Smooth muscle cell (in vitro differentiated cells): ENCODE results near the gene ADIPOR2. TPM values are rescaled to one million over a fixed set of nuclear protein-coding genes. Genes with fewer than 3 reads are reported as not detected.
A peak's percentile ranks its signal among the peaks of the same experiment; 100 is the strongest.

Source experiments
- DNase-seq: peaks from one replicate; lab custom pipeline; 2025; ENCODE audit not compliant: unreplicated experiment; lab: John Stamatoyannopoulos, UW
- H2AFZ ChIP-seq: fragments of 200-600 bp; sonication (generic); 2 replicates; pipeline ENCODE4 v1.6.0; 2016; ENCODE audit warnings: antibody characterized with exemption, low read depth, mild to moderate bottlenecking
- H3F3A ChIP-seq: fragments of 200-600 bp; sonication (generic); 2 replicates; pipeline ENCODE4 v1.6.0; 2017; ENCODE audit warnings: antibody characterized with exemption, low read depth
- H3K27ac ChIP-seq: fragments of 200-600 bp; sonication (generic); 2 replicates; pipeline ENCODE4 v1.5.1; 2016; ENCODE audit warnings: low read depth, mild to moderate bottlenecking
- H3K27me3 ChIP-seq: fragments of 200-600 bp; sonication (generic); 2 replicates; pipeline ENCODE4 v1.6.1; 2016; ENCODE audit warnings: low read depth, mild to moderate bottlenecking
- H3K36me3 ChIP-seq: fragments of 200-600 bp; sonication (generic); 2 replicates; pipeline ENCODE4 v1.5.1; 2016; ENCODE audit warnings: low read depth
- H3K4me1 ChIP-seq: fragments of 200-600 bp; sonication (generic); 2 replicates; pipeline ENCODE4 v1.5.1; 2016; ENCODE audit warnings: low read depth
- H3K4me2 ChIP-seq: fragments of 200-600 bp; sonication (generic); 2 replicates; pipeline ENCODE4 v1.6.0; 2016; ENCODE audit warnings: mild to moderate bottlenecking
- H3K4me3 ChIP-seq: fragments of 200-600 bp; sonication (generic); 2 replicates; pipeline ENCODE4 v1.5.1; 2016; ENCODE audit warnings: mild to moderate bottlenecking
- H3K79me2 ChIP-seq: fragments of 200-600 bp; sonication (generic); 2 replicates; pipeline ENCODE4 v1.6.0; 2016; ENCODE audit warnings: low read depth, mild to moderate bottlenecking
- H3K9ac ChIP-seq: fragments of 200-600 bp; sonication (generic); 2 replicates; pipeline ENCODE4 v1.6.0; 2016; ENCODE audit warnings: low read depth
- H3K9me3 ChIP-seq: fragments of 200-600 bp; sonication (generic); replicated peaks from 2 replicates; pipeline ENCODE4 v1.5.1; 2016; ENCODE audit warnings: low read depth
- H4K20me1 ChIP-seq: fragments of 200-600 bp; sonication (generic); 2 replicates; pipeline ENCODE4 v1.6.0; 2016; ENCODE audit warnings: low read depth
- WGBS: methylation state at CpG from one replicate; pipeline ENCODE4 v1.1.7; 2016; ENCODE audit warnings: low lambda C conversion rate; 5-methylcytosine and 5-hydroxymethylcytosine counted together
- polyA plus RNA-seq: library from polyadenylated mRNA; unstranded; fragments of >200 nt; fragmentation: Nextera tagmentation; extraction: Ambion mirVana; gene quantifications from 2 replicates; pipeline ENCODE4 v1.2.1, GENCODE V29; 2016
- total RNA-seq: library from RNA; depleted of rRNA; stranded (reverse); fragments of >200 nt; gene quantifications from 2 replicates; pipeline ENCODE4 v1.2.3, GENCODE V29; 2014
- TF ChIP-seq, protein P1 (sequence below): fragments of 200-600 bp; sonication (generic); IDR thresholded peaks from 2 replicates; pipeline ENCODE4 v1.5.1; 2017; ENCODE audit warnings: borderline replicate concordance, mild to moderate bottlenecking, antibody characterized with exemption; ENCODE audit not compliant: insufficient read depth, poor library complexity, severe bottlenecking

The ADIPOR2 gene
- total and polyA plus RNA-seq, 2 experiments from 2014 or later = 7.0 to 34.1 TPM

DNA sequence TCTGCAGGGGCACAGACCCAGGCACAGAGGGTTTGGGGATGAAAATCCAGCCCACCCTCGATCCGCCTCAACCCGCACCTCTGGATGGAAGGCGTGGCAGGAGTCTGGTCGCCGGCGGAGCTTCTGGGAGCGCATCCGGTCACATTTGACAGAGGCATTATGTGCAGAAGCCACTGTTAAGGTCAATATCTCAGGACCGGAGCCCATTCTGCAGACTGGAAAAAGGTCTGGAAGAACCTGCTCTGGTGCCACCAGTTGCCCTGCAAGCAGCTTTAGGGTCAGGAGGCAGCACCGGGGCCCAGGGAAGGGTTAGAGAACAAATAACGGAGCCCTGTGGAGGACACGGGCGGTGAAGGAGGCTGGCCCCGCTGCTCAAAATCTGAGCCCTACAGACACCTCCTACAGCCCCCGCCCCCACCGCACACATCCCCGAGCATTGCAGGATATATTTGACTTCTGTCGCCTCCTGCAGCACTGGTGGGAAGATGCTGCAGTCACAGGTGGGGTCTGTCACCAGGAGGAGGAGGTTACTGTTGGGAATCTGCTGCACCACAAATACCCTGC, 104.4 kb downstream of the ADIPOR2 start:
- Histone ChIP-seq H3K27me3 (no peaks in the 10 kb centered on the region), H3K4me1 (no peaks in the 10 kb centered on the region), H3K4me3 (no peak overlapping the region), H3K9me3 (no peaks in the 10 kb centered on the region), H3K9ac (no peak overlapping the region), H3K36me3 (no peaks in the 10 kb centered on the region), H2AFZ (no peak overlapping the region), H3K27ac (no peak overlapping the region), H3K4me2 (no peak overlapping the region), H4K20me1 (peaks cover 9% of the 10 kb centered on the region), H3K79me2 (no peaks in the 10 kb centered on the region), H3F3A (no peaks in the 10 kb centered on the region)
- TF ChIP-seq, protein P1, sequence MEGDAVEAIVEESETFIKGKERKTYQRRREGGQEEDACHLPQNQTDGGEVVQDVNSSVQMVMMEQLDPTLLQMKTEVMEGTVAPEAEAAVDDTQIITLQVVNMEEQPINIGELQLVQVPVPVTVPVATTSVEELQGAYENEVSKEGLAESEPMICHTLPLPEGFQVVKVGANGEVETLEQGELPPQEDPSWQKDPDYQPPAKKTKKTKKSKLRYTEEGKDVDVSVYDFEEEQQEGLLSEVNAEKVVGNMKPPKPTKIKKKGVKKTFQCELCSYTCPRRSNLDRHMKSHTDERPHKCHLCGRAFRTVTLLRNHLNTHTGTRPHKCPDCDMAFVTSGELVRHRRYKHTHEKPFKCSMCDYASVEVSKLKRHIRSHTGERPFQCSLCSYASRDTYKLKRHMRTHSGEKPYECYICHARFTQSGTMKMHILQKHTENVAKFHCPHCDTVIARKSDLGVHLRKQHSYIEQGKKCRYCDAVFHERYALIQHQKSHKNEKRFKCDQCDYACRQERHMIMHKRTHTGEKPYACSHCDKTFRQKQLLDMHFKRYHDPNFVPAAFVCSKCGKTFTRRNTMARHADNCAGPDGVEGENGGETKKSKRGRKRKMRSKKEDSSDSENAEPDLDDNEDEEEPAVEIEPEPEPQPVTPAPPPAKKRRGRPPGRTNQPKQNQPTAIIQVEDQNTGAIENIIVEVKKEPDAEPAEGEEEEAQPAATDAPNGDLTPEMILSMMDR = no peak
- DNase-seq = no peak
- WGBS = 79% methylated on average over 19 of the region's 19 CpGs

DNA sequence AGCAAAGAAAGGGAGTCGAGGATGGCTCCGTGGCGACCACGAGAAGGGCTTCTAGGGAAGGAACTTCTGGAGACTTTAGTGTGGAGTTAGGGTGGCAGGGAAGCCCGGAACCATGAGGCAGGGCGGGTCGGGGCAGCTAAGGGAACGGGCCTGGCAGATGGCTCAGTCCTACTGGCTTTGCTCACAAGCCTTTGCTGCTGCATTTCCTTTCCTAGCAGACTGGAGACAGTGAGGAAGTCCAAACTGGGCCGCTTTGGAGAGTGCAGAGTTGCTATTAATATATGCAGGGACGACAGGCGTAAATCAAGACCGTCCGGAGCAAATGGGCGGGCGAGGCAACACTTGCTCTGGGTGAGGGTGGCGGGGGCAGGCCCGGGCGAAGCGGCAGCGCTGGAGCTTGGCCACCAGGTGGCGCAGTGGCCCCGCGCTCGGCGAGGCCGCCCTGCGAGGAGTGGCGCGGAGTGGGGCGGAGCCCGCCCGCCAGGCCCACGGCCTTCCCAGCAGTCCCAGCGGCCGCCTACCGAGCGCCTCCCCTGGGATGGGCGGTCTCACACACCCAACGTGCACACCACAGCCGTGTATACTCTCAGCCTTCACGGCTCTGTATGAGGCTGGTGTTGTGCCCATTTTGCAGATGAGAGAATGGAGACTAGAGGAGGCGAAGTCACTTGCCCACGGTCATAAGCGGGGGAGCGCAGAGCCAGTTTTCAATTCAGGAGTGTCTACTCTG, 105.1 kb downstream of the ADIPOR2 start:
- H3K27me3 ChIP-seq = no peaks in the 10 kb centered on the region
- WGBS = 16% methylated on average over 42 of the region's 45 CpGs
- H3K9me3 ChIP-seq = no peaks in the 10 kb centered on the region
- H3K36me3 ChIP-seq = no peaks in the 10 kb centered on the region
- TF ChIP-seq, protein P1 = peak; percentile 95
- no peaks in the 10 kb centered on the region for H3K4me1 ChIP-seq
- peaks cover 4% of the 10 kb centered on the region for H4K20me1 ChIP-seq
- H3F3A ChIP-seq = no peaks in the 10 kb centered on the region
- no peak overlapping the region for H3K27ac ChIP-seq
- no peak overlapping the region for H2AFZ ChIP-seq
- H3K9ac ChIP-seq = no peak overlapping the region
- peak overlapping the region; percentile 22 for H3K4me3 ChIP-seq
- H3K79me2 ChIP-seq = no peaks in the 10 kb centered on the region
- H3K4me2 ChIP-seq = peak overlapping the region; percentile 77
- DNase-seq = peak; percentile 59

DNA sequence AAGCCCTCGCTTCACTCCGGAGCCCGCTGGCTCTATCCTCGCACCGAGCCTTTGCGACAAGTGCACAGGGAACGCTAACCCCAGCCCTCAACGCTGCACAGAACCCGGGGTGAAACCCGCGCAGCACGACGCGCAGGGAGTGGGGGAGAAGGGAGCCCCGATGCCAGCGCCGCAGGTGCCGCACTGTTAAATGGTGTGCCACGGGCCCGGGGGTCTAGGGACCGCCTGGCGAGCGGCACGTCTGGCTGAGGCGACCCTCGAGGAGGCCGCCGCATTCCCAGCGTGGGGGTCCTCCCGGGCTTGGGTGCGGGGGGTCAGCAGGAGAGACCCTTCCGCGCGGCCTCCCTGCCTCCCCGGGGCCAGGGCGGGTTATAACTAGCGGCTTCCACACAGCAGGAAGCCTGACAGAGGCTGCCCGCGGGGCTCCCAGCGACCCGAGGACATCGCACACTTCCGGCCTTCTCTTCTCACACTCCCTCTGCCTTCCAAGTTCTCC, 105.7 kb downstream of the ADIPOR2 start:
- Histone ChIP-seq H2AFZ (no peak overlapping the region), H3K4me3 (peak overlapping the region; percentile 22), H4K20me1 (no peaks in the 10 kb centered on the region), H3K4me1 (no peaks in the 10 kb centered on the region), H3K36me3 (no peaks in the 10 kb centered on the region), H3K27me3 (no peaks in the 10 kb centered on the region), H3K4me2 (peak overlapping the region; percentile 77), H3K9me3 (no peaks in the 10 kb centered on the region), H3F3A (no peaks in the 10 kb centered on the region), H3K79me2 (no peaks in the 10 kb centered on the region), H3K27ac (no peak overlapping the region), H3K9ac (no peak overlapping the region)
- TF ChIP-seq, protein P1 = no peak
- WGBS = 59% methylated on average over 23 of the region's 43 CpGs
- DNase-seq = no peak
